Common myeloid progenitor, CD34-positive (primary cell): ENCODE measurements around the gene PRRT1.

Experiments used
- CTCF ChIA-PET: fragments of 350-600 bp; sonication (Branson Sonifier 250); formaldehyde crosslinking; loops from one replicate; lab custom pipeline; 2021; ENCODE audit warnings: antibody characterized with exemption; lab: Charles Lee
- POLR2A ChIA-PET: fragments of 350-600 bp; sonication (Branson Sonifier 250); formaldehyde crosslinking; loops from one replicate; lab custom pipeline; 2021; ENCODE audit warnings: antibody characterized with exemption; lab: Charles Lee
- DNase-seq, 3 donors: peaks; one replicate each; pipeline versions ENCODE4 v3.0.0 to v3.0.0-alpha.2; 2013
- H3K27ac ChIP-seq, 2 experiments: 1 replicate in 1 of 2; 2 replicates in 1 of 2; pipeline ENCODE4 v1.7.0; 2013; ENCODE audit warnings: inconsistent platforms in 2 of 2, low read length in 2 of 2, mild to moderate bottlenecking in 2 of 2, low read depth in 1 of 2, moderate library complexity in 1 of 2; ENCODE audit not compliant: severe bottlenecking in 2 of 2, insufficient read depth in 1 of 2, poor library complexity in 1 of 2
- H3K27me3 ChIP-seq, 5 experiments: replicated peaks in 2 of 5; 1 replicate in 3 of 5; 2 replicates in 2 of 5; pipeline versions ENCODE4 v1.6.1 to v1.7.0; 2013; ENCODE audit warnings: low read length in 4 of 5, mild to moderate bottlenecking in 2 of 5, moderate library complexity in 2 of 5, inconsistent platforms in 1 of 5; ENCODE audit not compliant: insufficient read depth in 5 of 5, control insufficient read depth in 4 of 5
- H3K36me3 ChIP-seq, 4 experiments: 1 replicate in 2 of 4; 2 replicates in 2 of 4; pipeline versions ENCODE4 v1.6.1 to v1.7.0; 2013; ENCODE audit warnings: low read length in 3 of 4, control low read depth in 1 of 4, mild to moderate bottlenecking in 1 of 4; ENCODE audit not compliant: control insufficient read depth in 4 of 4, insufficient read depth in 4 of 4
- H3K4me1 ChIP-seq, 4 experiments: 1 replicate in 3 of 4; 2 replicates in 1 of 4; pipeline versions ENCODE4 v1.6.1 to v1.7.1; 2013; ENCODE audit warnings: low read length in 3 of 4, mild to moderate bottlenecking in 3 of 4, control low read depth in 1 of 4, inconsistent platforms in 1 of 4, moderate library complexity in 1 of 4; ENCODE audit not compliant: control insufficient read depth in 4 of 4, insufficient read depth in 4 of 4; ENCODE audit errors: control extremely low read depth in 1 of 4
- H3K4me3 ChIP-seq, 7 experiments: 1 replicate in 4 of 7; 2 replicates in 3 of 7; pipeline versions ENCODE4 v1.5.1 to v1.7.0; 2013; ENCODE audit warnings: mild to moderate bottlenecking in 7 of 7, low read length in 6 of 7, moderate library complexity in 6 of 7, inconsistent platforms in 2 of 7, low read depth in 2 of 7, control low read depth in 1 of 7; ENCODE audit not compliant: insufficient read depth in 4 of 7, control insufficient read depth in 1 of 7; ENCODE audit errors: extremely low read depth in 1 of 7
- H3K9me3 ChIP-seq, 5 experiments: 1 replicate in 4 of 5; 2 replicates in 1 of 5; pipeline versions ENCODE4 v1.6.1 to v1.7.1; 2013; ENCODE audit warnings: low read length in 4 of 5, mild to moderate bottlenecking in 2 of 5, inconsistent platforms in 1 of 5, low read depth in 1 of 5, moderate library complexity in 1 of 5; ENCODE audit not compliant: control insufficient read depth in 4 of 5, insufficient read depth in 2 of 5; ENCODE audit errors: control extremely low read depth in 1 of 5
- WGBS: methylation state at CpG from one replicate; pipeline ENCODE4 v1.1.5; 2013; ENCODE audit not compliant: insufficient coverage; 5-methylcytosine and 5-hydroxymethylcytosine counted together

Gene PRRT1

DNA sequence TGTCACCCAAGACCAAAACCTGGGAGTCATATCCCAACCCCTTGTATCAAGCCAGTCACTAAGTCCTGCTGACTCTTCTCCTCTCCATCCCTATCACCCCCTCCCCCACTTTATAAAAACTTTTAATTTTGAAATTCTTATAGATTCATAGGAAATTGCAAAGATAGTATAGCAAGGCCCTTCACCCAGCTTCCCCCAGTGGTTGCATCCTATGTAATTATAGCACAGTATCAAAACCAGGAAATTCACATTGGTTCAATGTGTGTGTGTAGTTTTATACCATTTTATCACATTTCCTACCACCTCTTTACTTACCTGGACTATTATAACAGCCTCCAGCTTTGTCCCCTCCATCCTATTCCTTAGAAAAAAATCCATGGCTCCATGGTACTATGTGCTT lies 6.3 kb upstream of the PRRT1 start:
- DNase-seq: no peak
- ChIA-PET CTCF (interaction anchor here (0.8 to 3.4 kb wide), 6 partner anchors 9 to 123 kb away, joined by 3 to 13 read pairs (median 3); no protein-coding TSS in a partner anchor), POLR2A (interaction anchor here (1.2 kb wide), 1 partner anchor 29 kb away, joined by 4 read pairs; no protein-coding TSS in a partner anchor)
- no peak overlapping the region for H3K27ac ChIP-seq
- H3K4me3 ChIP-seq: no peak overlapping the region
- no peaks in the 10 kb centered on the region for H3K9me3 ChIP-seq
- H3K27me3 ChIP-seq: no peaks in the 10 kb centered on the region
- peaks cover 0 to 26% (median 22%) of the 10 kb centered on the region in 4 experiments for H3K4me1 ChIP-seq
- H3K36me3 ChIP-seq: peaks cover 5 to 39% (median 26%) of the 10 kb centered on the region in 4 experiments

DNA sequence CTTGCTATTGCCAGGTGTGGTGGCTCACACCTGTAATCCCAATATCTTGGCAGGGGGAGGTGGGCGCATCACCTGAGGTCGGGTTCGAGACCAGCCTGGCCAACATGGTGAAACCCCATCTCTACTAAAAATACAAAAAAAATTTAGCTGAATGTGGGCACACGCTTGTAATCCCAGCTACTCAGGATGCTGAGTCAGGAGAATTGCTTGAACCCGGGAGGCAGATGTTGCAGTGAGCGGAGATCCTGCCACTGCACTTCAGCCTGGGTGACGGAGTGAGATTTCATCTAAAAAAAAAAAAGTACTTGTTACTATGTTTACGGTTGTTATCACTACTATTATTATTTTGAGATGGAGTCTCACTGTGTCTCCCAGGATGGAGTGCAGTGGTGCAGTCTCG lies 5.2 kb upstream of the PRRT1 start:
- peaks cover 5 to 31% (median 19%) of the 10 kb centered on the region in 4 experiments for H3K36me3 ChIP-seq
- no peak overlapping the region for H3K4me3 ChIP-seq
- DNase-seq: no peak
- H3K9me3 ChIP-seq: no peaks in the 10 kb centered on the region
- ChIA-PET POLR2A (interaction anchor here (0.6 to 1.2 kb wide), 2 partner anchors 9 to 30 kb away, joined by 3 to 4 read pairs; no protein-coding TSS in a partner anchor), CTCF (no interaction called here)
- no peak overlapping the region for H3K27ac ChIP-seq
- peaks cover 0 to 1% (median 0%) of the 10 kb centered on the region in 5 experiments for H3K27me3 ChIP-seq
- WGBS: 96% methylated on average over 4 of the region's 9 CpGs
- H3K4me1 ChIP-seq: peaks cover 0 to 34% (median 31%) of the 10 kb centered on the region in 4 experiments

DNA sequence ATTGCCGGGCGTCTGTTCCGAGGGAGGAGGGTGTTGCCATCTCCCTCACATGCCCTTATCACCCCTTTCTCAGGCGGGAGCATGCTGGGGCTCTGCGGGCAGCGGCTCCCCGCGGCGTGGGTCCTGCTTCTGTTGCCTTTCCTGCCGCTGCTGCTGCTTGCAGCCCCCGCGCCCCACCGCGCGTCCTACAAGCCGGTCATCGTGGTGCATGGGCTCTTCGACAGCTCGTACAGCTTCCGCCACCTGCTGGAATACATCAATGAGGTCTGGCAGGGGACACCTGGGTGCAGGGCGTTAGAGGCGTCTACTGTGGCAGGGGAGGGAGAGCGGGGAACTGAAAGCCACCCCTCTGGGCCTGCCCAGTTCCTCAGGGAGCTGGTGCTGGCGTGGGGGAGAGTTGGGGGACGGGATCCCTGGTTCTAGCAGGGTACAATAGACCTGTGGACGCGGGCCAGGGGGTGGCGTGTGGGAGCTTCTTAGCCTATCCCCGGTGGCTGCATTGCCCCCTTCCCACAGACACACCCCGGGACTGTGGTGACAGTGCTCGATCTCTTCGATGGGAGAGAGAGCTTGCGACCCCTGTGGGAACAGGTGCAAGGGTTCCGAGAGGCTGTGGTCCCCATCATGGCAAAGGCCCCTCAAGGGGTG lies 2.9 kb upstream of the PRRT1 start:
- peak; percentile 77 to 90 (median 85) for DNase-seq
- H3K4me3 ChIP-seq: peak overlapping the region; percentile 53 to 96 (median 85)
- WGBS: 3% methylated on average over 27 of the region's 34 CpGs
- H3K27me3 ChIP-seq: peaks cover 0 to 15% (median 10%) of the 10 kb centered on the region in 5 experiments
- H3K4me1 ChIP-seq: peaks cover 0 to 47% (median 34%) of the 10 kb centered on the region in 4 experiments
- no peaks in the 10 kb centered on the region for H3K9me3 ChIP-seq
- peak overlapping the region; percentile 86 to 88 for H3K27ac ChIP-seq
- ChIA-PET CTCF (interaction anchor here (1.1 to 1.3 kb wide), 5 partner anchors 11 to 37 kb away, joined by 3 to 18 read pairs (median 8); partner anchors contain the start of genes EGFL8 and FKBPL), POLR2A (interaction anchor here (0.8 to 1.1 kb wide), 2 partner anchors 36 to 38 kb away, joined by 3 to 4 read pairs; partner anchors contain the start of genes GPSM3 and PBX2)
- peaks cover 5 to 31% (median 19%) of the 10 kb centered on the region in 4 experiments for H3K36me3 ChIP-seq

DNA sequence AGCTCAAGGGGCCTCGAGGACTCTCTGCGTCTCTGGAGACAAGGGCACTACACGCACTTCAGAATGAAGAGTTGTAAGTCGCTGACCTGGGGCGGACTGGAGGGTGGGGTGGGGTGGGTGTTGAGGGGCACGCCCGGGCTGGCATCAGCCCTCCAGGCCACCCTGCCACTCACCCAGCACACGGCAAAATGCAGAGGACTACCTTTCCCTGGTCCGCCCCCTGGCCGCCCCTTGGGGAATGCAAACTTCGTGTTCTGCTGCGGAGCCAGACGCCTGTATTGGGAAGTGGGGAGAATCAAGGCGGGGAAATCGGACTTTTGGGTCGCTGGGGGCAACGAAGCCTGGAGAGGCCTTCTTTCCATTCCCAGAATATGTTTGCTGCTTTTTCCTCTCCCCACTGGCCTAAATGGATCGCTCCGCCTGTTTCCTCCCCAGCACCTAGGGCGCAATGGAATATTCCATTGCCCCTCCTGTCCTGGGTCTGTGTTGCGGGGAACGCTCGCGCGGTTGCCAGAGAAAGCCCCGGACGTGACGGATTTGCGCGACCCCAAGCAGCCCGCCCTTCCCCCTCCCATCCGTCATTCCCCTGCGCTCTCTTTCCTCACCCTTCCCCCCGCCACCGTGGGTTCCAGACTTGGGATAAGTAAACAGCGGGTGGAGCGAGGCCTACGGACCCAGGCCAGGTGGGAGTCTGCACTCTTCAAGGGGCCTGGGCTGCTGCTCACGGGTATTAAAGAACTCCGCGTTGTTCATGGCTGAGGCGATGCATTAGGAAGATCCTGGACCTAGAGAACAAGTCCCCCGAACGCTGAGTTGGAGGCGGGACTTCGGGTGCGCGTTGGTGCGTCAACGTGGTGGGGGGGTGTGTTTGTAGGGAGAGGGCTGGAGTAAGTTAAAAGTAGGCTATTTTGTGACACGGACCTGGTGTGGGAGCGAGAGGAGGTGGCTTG lies 2.1 kb upstream of the PRRT1 start, which contains the start of gene PPT2:
PPT2 (plus strand) TSS at position 578 of the 950 bp plus-strand sequence. CDS start 454 bp downstream, outside the sequence.
- no peaks in the 10 kb centered on the region for H3K9me3 ChIP-seq
- ChIA-PET POLR2A (interaction anchor here (0.8 to 1.1 kb wide), 2 partner anchors 36 to 39 kb away, joined by 3 to 4 read pairs; partner anchors contain the start of genes GPSM3 and PBX2), CTCF (interaction anchor here (0.6 to 3.0 kb wide), 8 partner anchors 11 to 39 kb away, joined by 3 to 18 read pairs (median 6); partner anchors contain the start of genes EGFL8, FKBPL and GPSM3)
- peaks cover 0 to 51% (median 36%) of the 10 kb centered on the region in 4 experiments for H3K4me1 ChIP-seq
- 2% methylated on average over 34 of the region's 52 CpGs for WGBS
- H3K27ac ChIP-seq: peak within 1 kb of the TSS; percentile 86 to 88
- H3K36me3 ChIP-seq: peaks cover 5 to 28% (median 18%) of the 10 kb centered on the region in 4 experiments
- peaks cover 0 to 21% (median 12%) of the 10 kb centered on the region in 5 experiments for H3K27me3 ChIP-seq
- peak; percentile 93 to 97 (median 97) for DNase-seq
- H3K4me3 ChIP-seq: peak within 1 kb of the TSS; percentile 53 to 96 (median 85)

DNA sequence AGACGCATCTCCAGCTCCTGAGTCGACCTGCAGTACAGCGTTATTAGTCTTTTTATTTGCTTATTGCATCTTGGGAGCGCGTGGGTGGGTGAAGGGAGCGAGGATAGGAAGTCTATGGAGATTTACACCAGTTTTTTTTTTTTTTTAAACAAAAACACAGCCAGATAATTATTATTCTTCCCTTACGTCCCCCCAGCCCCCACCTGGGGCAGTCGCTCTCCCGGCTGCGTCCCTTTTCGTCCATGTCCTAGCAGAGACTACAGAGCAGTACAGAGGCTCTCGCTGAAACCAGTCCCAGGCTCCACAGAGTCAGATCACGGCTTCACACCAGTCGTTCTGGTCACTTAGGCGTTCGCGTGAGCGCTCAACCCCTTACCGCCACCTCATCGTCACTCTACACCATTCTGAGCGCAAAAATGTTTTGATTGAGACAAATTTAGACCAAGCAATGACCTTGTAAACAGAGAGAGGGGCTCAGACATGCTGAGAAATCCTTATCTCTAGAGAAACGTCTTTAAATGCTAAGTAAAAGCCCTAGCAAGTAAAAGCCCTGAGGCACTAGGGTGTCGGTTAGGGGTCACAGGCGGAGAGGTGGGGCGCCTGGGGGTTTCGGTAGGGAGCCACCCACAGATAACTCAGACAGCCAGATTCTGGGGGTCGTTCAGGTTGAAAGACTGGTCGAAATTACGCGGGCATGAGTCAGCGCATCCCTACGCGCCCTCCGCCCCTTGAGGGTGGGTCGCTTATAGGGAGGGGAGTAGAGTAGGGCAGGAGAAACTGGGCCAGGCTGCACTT lies 1.2 kb upstream of the PRRT1 start:
- Histone ChIP-seq H3K4me1 (peaks cover 0 to 58% (median 40%) of the 10 kb centered on the region in 4 experiments), H3K36me3 (peaks cover 5 to 20% (median 12%) of the 10 kb centered on the region in 4 experiments), H3K9me3 (no peaks in the 10 kb centered on the region), H3K27ac (peak overlapping the region in 1 of 2 experiments; percentile 86), H3K4me3 (peak overlapping the region in 6 of 7 experiments; percentile 74 to 96 (median 88)), H3K27me3 (peaks cover 0 to 23% (median 17%) of the 10 kb centered on the region in 5 experiments)
- DNase-seq: peak in 2 of 3 donors; percentile 61 to 71
- 92% methylated on average over 15 of the region's 35 CpGs for whole genome bisulfite sequencing
- ChIA-PET CTCF (interaction anchor here (0.6 to 3.0 kb wide), 6 partner anchors 16 to 43 kb away, joined by 3 to 13 read pairs (median 3); partner anchors contain the start of genes FKBPL and GPSM3), POLR2A (no interaction called here)
